Liver (tissue), 9 donors: ENCODE data around the gene RRM2. TPM values are rescaled to one million over a fixed set of nuclear protein-coding genes. Genes with fewer than 3 reads are reported as not detected.

ENCODE experiments used
- DNase-seq: peaks from one replicate; pipeline ENCODE4 v3.0.0-alpha.2; 2017; ENCODE audit warnings: low spot score
- H3K27ac ChIP-seq, 2 donors: one replicate each; pipeline ENCODE4 v1.7.0; 2013; ENCODE audit warnings: inconsistent platforms in 2 of 2, low read length in 2 of 2, control low read depth in 1 of 2, low read depth in 1 of 2, mild to moderate bottlenecking in 1 of 2
- H3K27me3 ChIP-seq, 4 donors: one replicate each; pipeline versions ENCODE4 v1.6.1 to v1.7.0; 2013; ENCODE audit warnings: low read length in 3 of 4, inconsistent platforms in 1 of 4, mild to moderate bottlenecking in 1 of 4, moderate library complexity in 1 of 4; ENCODE audit not compliant: control insufficient read depth in 4 of 4, insufficient read depth in 4 of 4
- H3K36me3 ChIP-seq, 4 donors: one replicate each; pipeline versions ENCODE4 v1.6.1 to v1.7.0; 2013; ENCODE audit warnings: low read length in 3 of 4, mild to moderate bottlenecking in 3 of 4, low read depth in 1 of 4, moderate library complexity in 1 of 4; ENCODE audit not compliant: control insufficient read depth in 4 of 4, insufficient read depth in 3 of 4
- H3K4me1 ChIP-seq, 4 donors: one replicate each; pipeline versions ENCODE4 v1.6.1 to v1.7.0; 2013; ENCODE audit warnings: low read length in 3 of 4, mild to moderate bottlenecking in 3 of 4, moderate library complexity in 1 of 4; ENCODE audit not compliant: control insufficient read depth in 4 of 4, insufficient read depth in 4 of 4
- H3K4me3 ChIP-seq, 3 donors: one replicate each; pipeline versions ENCODE4 v1.6.1 to v1.7.0; 2013; ENCODE audit warnings: low read length in 3 of 3, control low read depth in 1 of 3, low read depth in 1 of 3, mild to moderate bottlenecking in 1 of 3
- H3K9ac ChIP-seq, 2 donors: one replicate each; pipeline ENCODE4 v1.7.0; 2013; ENCODE audit warnings: low read length in 2 of 2, mild to moderate bottlenecking in 2 of 2, moderate library complexity in 2 of 2, control low read depth in 1 of 2, low read depth in 1 of 2
- H3K9me3 ChIP-seq, 4 donors: one replicate each; pipeline versions ENCODE4 v1.6.1 to v1.7.0; 2013; ENCODE audit warnings: low read length in 3 of 4; ENCODE audit not compliant: control insufficient read depth in 4 of 4
- ATF3 ChIP-seq: IDR thresholded peaks from 2 replicates; pipeline ENCODE4 v1.6.1; 2016; ENCODE audit warnings: antibody characterized with exemption
- CTCF ChIP-seq: fragments of 150-350 bp; IDR thresholded peaks from 2 replicates; pipeline ENCODE4 v1.5.1; 2017; ENCODE audit warnings: improper control_type of control experiment, low read depth, low read length; ENCODE audit not compliant: missing input control
- FOXA2 ChIP-seq: IDR thresholded peaks from 2 replicates; pipeline ENCODE4 v1.6.1; 2016; ENCODE audit warnings: antibody characterized with exemption
- GABPA ChIP-seq, 2 donors: IDR thresholded peaks in 1 of 2; conservative IDR thresholded peaks in 1 of 2; 2 replicates each; pipeline ENCODE4 v1.6.1; 2016; ENCODE audit warnings: antibody characterized with exemption in 2 of 2, mild to moderate bottlenecking in 1 of 2, moderate library complexity in 1 of 2
- MAX ChIP-seq: IDR thresholded peaks from 2 replicates; pipeline ENCODE4 v1.6.1; 2016; ENCODE audit warnings: antibody characterized with exemption
- NR2F2 ChIP-seq: IDR thresholded peaks from 2 replicates; pipeline ENCODE4 v1.6.1; 2016; ENCODE audit warnings: antibody characterized with exemption
- RAD21 ChIP-seq, 2 donors: IDR thresholded peaks; 2 replicates each; pipeline ENCODE4 v1.6.1; 2016; ENCODE audit warnings: antibody characterized with exemption in 2 of 2, mild to moderate bottlenecking in 2 of 2
- REST ChIP-seq: IDR thresholded peaks from 2 replicates; pipeline ENCODE4 v1.6.1; 2016; ENCODE audit warnings: antibody characterized with exemption, mild to moderate bottlenecking
- RXRA ChIP-seq, 2 donors: IDR thresholded peaks; 2 replicates each; pipeline ENCODE4 v1.6.1; 2017 to 2018; ENCODE audit warnings: antibody characterized with exemption in 2 of 2, mild to moderate bottlenecking in 1 of 2
- SP1 ChIP-seq: IDR thresholded peaks from 2 replicates; pipeline ENCODE4 v1.6.1; 2018; ENCODE audit warnings: antibody characterized with exemption, mild to moderate bottlenecking
- TAF1 ChIP-seq: conservative IDR thresholded peaks from 2 replicates; pipeline ENCODE4 v1.6.1; 2016; ENCODE audit warnings: antibody characterized with exemption, mild to moderate bottlenecking
- WGBS: extraction: QIAGEN DNeasy Blood & Tissue Kit; methylation state at CpG from one replicate; pipeline ENCODE4 v1.1.7; 2013; 5-methylcytosine and 5-hydroxymethylcytosine counted together
- polyA plus RNA-seq, 2 donors: library from polyadenylated mRNA; stranded (reverse) in 1 of 2; unstranded in 1 of 2; fragments of 200-250 nt in 1 of 2; fragments of >200 nt in 1 of 2; fragmentation: Nextera tagmentation in 1 of 2; extraction: Ambion mirVana in 1 of 2; gene quantifications; one replicate each; pipeline versions ENCODE4 v1.2.1 to v1.2.3, GENCODE V29; 2013 to 2015
- total RNA-seq, 2 donors: library from RNA; depleted of rRNA; stranded (reverse); fragments of >200 nt; gene quantifications; one replicate each; pipeline ENCODE4 v1.2.3, GENCODE V29; 2014
- donor health status: healthy.
- donor health status: healthy.
- donor health status: healthy.
- donor health status: healthy.
- donor health status: healthy.

RRM2 gene
- total and polyA plus RNA-seq, 4 donors, result 3.9 to 124 (median 18.5) TPM

- no peak overlapping the region for H3K4me3 ChIP-seq
- H3K9ac ChIP-seq, result peak overlapping the region in 1 of 2 donors; percentile 12
- H3K36me3 ChIP-seq, result no peaks in the 10 kb centered on the region
- H3K27ac ChIP-seq, result no peak overlapping the region
- no peaks in the 10 kb centered on the region for H3K9me3 ChIP-seq
- no peak for TF ChIP-seq NR2F2
- peaks cover 0 to 7% (median 2%) of the 10 kb centered on the region in 4 donors for H3K4me1 ChIP-seq
- no peak for DNase-seq
- H3K27me3 ChIP-seq, result peaks cover 0 to 7% (median 2%) of the 10 kb centered on the region in 4 donors
- 73% methylated on average over 5 of the region's 5 CpGs for WGBS
Measured at GRCh38 chr2:10083046-10083445, 39.5 kb upstream of the RRM2 start.

GRCh38 chr2:10083692-10084211 lies 38.8 kb upstream of the RRM2 start:
- no peak for DNase-seq
- TF ChIP-seq FOXA2 (no peak), NR2F2 (no peak), TAF1 (no peak), REST (no peak), GABPA (IDR thresholded peaks at IDR 0.05 in 1 of 2, conservative IDR thresholded peaks at IDR 0.05 in 1 of 2) (no peak), ATF3 (no peak), RXRA (IDR thresholded peaks at IDR 0.05) (no peak), RAD21 (IDR thresholded peaks at IDR 0.05) (no peak), MAX (no peak), SP1 (no peak), CTCF (no peak)
- Histone ChIP-seq H3K9me3 (no peaks in the 10 kb centered on the region), H3K27me3 (peaks cover 0 to 4% (median under 1%) of the 10 kb centered on the region in 4 donors), H3K9ac (no peak overlapping the region), H3K27ac (no peak overlapping the region), H3K4me3 (no peak overlapping the region), H3K4me1 (peaks cover 0 to 7% (median 2%) of the 10 kb centered on the region in 4 donors), H3K36me3 (no peaks in the 10 kb centered on the region)
- WGBS, result 83% methylated on average over 13 of the region's 13 CpGs
